Transverse colon (tissue), 3 donors: Measurements from ENCODE around the gene MEGF11.

Source experiments
- EP300 ChIP-seq: sonication (generic); formaldehyde crosslinking; IDR thresholded peaks from one replicate; pipeline ENCODE4 v1.6.1; 2017; ENCODE audit warnings: antibody characterized with exemption, low read depth
- POLR2A ChIP-seq: fragments of 450-650 bp; IDR thresholded peaks from one replicate; pipeline ENCODE4 v1.6.1; 2016; ENCODE audit warnings: antibody characterized with exemption, mild to moderate bottlenecking, moderate library complexity
- POLR2AphosphoS5 ChIP-seq, 3 donors: sonication (generic); formaldehyde crosslinking; IDR thresholded peaks; one replicate each; pipeline ENCODE4 v1.6.1; 2016; ENCODE audit warnings: antibody characterized with exemption in 3 of 3

DNA sequence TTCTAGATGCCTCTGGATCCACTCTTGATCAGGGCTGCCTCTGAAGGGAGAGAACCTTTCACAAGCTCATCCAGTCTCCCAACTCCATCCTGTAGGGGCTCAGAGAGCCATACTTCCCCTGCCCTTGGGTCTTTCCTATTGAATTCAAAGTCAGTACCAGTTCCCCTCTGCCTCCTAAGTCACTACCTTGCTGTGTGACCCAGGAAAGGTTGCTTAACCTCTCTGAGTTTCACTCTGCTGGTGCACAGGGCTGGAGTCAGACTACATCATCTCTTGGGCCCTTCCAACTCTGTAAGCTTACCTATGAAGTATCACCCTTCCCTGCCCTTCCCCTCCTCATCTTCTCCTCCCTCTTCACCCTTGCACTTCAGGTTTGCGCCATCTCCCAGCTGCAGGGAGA lies 117.9 kb downstream of the MEGF11 start:
- TF ChIP-seq POLR2AphosphoS5 (IDR thresholded peaks at IDR 0.05) (no peak), POLR2A (no peak), EP300 (no peak)
